Measurements from ENCODE around the gene CYCS.

CYCS gene

DNA sequence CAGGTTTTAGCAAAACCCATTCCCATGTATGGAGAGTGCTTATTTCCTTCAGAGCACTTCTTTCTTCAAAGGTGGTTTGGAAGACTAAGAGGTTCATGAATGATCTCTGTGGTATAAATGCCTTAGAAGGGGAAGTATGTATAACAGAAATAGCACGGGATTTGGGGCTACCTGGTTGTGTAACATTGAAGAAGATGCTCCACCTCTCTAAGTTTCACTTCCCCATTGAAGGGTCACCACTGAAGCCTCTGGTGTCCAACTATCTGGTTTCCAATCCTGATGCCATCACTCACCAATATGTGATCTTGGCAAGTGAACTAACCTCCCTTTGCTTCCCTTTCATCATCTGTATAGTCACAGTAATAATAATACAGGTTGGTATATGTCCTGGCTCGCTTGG lies 37.2 kb downstream of the CYCS start:
- TF ChIP-seq TAF1 (IDR thresholded peaks at IDR 0.05; ENCODE audit: borderline replicate concordance, insufficient read depth, low read length) (no peak), POLR2AphosphoS5 (IDR thresholded peaks at IDR 0.05; ENCODE audit: low read depth, low read length) (no peak), FOXP2 (optimal IDR thresholded peaks at IDR 0.05; ENCODE audit: borderline replicate concordance, extremely low read depth, extremely low read length, insufficient read depth) (no peak), SIN3A (IDR thresholded peaks at IDR 0.05; ENCODE audit: borderline replicate concordance, insufficient read depth, low read length) (no peak)
- TF ChIP-seq, protein P1, sequence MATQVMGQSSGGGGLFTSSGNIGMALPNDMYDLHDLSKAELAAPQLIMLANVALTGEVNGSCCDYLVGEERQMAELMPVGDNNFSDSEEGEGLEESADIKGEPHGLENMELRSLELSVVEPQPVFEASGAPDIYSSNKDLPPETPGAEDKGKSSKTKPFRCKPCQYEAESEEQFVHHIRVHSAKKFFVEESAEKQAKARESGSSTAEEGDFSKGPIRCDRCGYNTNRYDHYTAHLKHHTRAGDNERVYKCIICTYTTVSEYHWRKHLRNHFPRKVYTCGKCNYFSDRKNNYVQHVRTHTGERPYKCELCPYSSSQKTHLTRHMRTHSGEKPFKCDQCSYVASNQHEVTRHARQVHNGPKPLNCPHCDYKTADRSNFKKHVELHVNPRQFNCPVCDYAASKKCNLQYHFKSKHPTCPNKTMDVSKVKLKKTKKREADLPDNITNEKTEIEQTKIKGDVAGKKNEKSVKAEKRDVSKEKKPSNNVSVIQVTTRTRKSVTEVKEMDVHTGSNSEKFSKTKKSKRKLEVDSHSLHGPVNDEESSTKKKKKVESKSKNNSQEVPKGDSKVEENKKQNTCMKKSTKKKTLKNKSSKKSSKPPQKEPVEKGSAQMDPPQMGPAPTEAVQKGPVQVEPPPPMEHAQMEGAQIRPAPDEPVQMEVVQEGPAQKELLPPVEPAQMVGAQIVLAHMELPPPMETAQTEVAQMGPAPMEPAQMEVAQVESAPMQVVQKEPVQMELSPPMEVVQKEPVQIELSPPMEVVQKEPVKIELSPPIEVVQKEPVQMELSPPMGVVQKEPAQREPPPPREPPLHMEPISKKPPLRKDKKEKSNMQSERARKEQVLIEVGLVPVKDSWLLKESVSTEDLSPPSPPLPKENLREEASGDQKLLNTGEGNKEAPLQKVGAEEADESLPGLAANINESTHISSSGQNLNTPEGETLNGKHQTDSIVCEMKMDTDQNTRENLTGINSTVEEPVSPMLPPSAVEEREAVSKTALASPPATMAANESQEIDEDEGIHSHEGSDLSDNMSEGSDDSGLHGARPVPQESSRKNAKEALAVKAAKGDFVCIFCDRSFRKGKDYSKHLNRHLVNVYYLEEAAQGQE (IDR thresholded peaks at IDR 0.05; ENCODE audit: insufficient read depth in 1 of 2, low read depth in 2 of 2, low read length in 2 of 2): no peak

DNA sequence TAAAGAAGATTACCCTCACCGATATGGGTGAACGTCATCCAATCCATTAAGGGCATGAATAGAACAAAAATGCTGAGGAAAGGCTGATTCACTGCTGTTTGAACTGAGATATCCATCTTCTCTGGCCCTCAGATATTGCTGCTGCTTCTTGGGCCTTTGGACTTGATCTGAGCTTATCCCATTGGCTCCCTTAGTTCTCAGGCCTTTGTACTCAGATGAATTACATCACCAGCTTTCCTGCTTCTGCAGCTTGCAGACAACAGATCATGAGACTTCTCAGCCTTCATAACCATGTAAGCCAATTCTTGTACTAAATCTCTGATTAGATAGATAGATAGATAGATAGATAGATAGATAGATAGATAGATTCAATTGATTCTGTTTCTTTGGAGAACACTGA lies 40.2 kb downstream of the CYCS start:
- no peak for TF ChIP-seq FOXP2 (optimal IDR thresholded peaks at IDR 0.05; ENCODE audit: borderline replicate concordance, extremely low read depth, extremely low read length, insufficient read depth)
- no peak for TF ChIP-seq SIN3A (IDR thresholded peaks at IDR 0.05; ENCODE audit: borderline replicate concordance, insufficient read depth, low read length)
- TF ChIP-seq, protein P1 (IDR thresholded peaks at IDR 0.05; ENCODE audit: insufficient read depth in 1 of 2, low read depth in 2 of 2, low read length in 2 of 2): no peak
- TF ChIP-seq POLR2AphosphoS5 (IDR thresholded peaks at IDR 0.05; ENCODE audit: low read depth, low read length): no peak
- no peak for TF ChIP-seq TAF1 (IDR thresholded peaks at IDR 0.05; ENCODE audit: borderline replicate concordance, insufficient read depth, low read length)

DNA sequence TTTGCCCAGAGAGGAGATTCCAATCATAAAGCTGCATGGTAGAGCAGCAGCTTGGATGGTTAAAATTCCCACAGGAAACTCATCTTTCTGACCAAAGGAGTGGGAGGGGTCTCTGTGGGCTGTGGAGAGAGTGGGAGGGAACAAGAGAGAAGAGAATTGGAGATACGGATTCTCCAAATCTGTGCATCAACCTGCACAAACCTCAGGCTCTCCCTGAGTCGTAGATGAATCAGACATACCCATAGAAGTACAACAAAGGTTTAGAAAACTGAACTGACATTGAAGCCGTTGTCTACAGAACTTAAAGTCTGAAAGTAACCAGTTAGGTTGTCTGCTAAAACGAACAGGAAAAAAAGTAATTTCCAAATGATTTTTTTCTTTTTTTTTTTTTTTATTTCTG lies 41.9 kb downstream of the CYCS start:
- TF ChIP-seq TAF1 (IDR thresholded peaks at IDR 0.05; ENCODE audit: borderline replicate concordance, insufficient read depth, low read length): no peak
- TF ChIP-seq FOXP2 (optimal IDR thresholded peaks at IDR 0.05; ENCODE audit: borderline replicate concordance, extremely low read depth, extremely low read length, insufficient read depth): no peak
- TF ChIP-seq SIN3A (IDR thresholded peaks at IDR 0.05; ENCODE audit: borderline replicate concordance, insufficient read depth, low read length): no peak
- TF ChIP-seq, protein P1 (IDR thresholded peaks at IDR 0.05; ENCODE audit: insufficient read depth in 1 of 2, low read depth in 2 of 2, low read length in 2 of 2): no peak
- no peak for TF ChIP-seq POLR2AphosphoS5 (IDR thresholded peaks at IDR 0.05; ENCODE audit: low read depth, low read length)

DNA sequence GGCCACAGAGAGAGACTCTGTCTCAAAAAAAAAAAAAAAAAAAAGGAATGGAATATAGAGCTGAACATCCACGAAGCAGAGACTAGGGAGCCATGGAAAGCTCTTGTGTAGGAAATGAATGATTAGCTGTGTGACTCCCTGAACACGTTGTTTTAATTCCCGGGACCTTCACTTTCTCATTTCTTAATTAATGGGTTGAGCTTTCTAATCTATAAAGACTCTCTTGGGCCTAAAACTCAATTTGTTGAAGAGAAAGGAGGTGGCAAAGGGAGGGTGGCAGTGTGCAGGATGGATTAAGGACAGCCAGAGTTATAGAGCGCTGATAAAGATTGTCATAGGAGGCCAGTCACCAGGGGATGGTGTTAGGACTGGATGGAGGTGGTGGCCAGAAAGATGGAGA lies 48.0 kb downstream of the CYCS start:
- TF ChIP-seq POLR2AphosphoS5 (IDR thresholded peaks at IDR 0.05; ENCODE audit: low read depth, low read length) (no peak), FOXP2 (optimal IDR thresholded peaks at IDR 0.05; ENCODE audit: borderline replicate concordance, extremely low read depth, extremely low read length, insufficient read depth) (no peak), SIN3A (IDR thresholded peaks at IDR 0.05; ENCODE audit: borderline replicate concordance, insufficient read depth, low read length) (no peak), TAF1 (IDR thresholded peaks at IDR 0.05; ENCODE audit: borderline replicate concordance, insufficient read depth, low read length) (no peak)
- TF ChIP-seq, protein P1 (IDR thresholded peaks at IDR 0.05; ENCODE audit: insufficient read depth in 1 of 2, low read depth in 2 of 2, low read length in 2 of 2): no peak

DNA sequence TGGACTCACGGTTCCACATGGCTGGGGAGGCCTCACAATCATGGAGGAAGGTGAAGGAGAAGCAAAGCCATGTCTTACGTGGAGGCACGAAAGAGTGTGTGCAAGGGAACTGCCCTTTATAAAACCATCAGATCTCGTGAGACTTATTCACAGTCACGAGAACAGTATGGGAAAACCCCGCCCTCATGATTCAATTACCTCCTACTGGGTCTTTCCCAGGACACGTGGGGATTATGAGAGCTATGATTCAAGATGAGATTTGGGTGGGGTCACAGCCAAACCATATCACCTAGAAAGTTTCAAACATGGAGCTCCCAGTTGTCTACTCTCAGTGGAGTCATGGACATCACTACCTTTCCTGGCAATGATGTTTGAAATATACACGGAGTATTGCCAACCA lies 49.6 kb downstream of the CYCS start:
- TF ChIP-seq, protein P1 (IDR thresholded peaks at IDR 0.05; ENCODE audit: insufficient read depth in 1 of 2, low read depth in 2 of 2, low read length in 2 of 2): no peak
- no peak for TF ChIP-seq POLR2AphosphoS5 (IDR thresholded peaks at IDR 0.05; ENCODE audit: low read depth, low read length)

Data from PFSK-1 (cell line).